Endothelial cell of umbilical vein (primary cell): ENCODE measurements around the gene PRR16. TPM values are rescaled to one million over a fixed set of nuclear protein-coding genes. Genes with fewer than 3 reads are reported as not detected.

Source experiments
- BruUV-seq: library from RNA; stranded (reverse); fragments of 400-500 nt; replicated peaks from 2 replicates; lab custom pipeline; 2021; lab: Mats Ljungman, UMichigan
- CTCF ChIA-PET: fragments of 300-600, 350-600 bp; sonication (Branson Sonifier 250); formaldehyde crosslinking; loops from one replicate; lab custom pipeline; 2021; ENCODE audit warnings: antibody characterized with exemption, inconsistent platforms; lab: Charles Lee
- POLR2A ChIA-PET: fragments of 300-600, 350-600 bp; sonication (Branson Sonifier 250); formaldehyde crosslinking; loops from one replicate; lab custom pipeline; 2021; ENCODE audit warnings: antibody characterized with exemption, inconsistent platforms; lab: Charles Lee
- DNase-seq: peaks from one replicate; pipeline ENCODE4 v3.0.0-alpha.2; 2011; ENCODE audit warnings: low read depth, low spot score
- FAIRE-seq: peaks from 2 replicates; lab custom pipeline; 2011; peaks lifted over from hg19 to GRCh38; lab: Jason Lieb, UNC
- H2AFZ ChIP-seq: 2 replicates; pipeline ENCODE4 v1.6.0; 2012; ENCODE audit warnings: low read depth, low read length, control low read depth, inconsistent platforms
- H3K27ac ChIP-seq: 2 replicates; pipeline ENCODE4 v1.5.1; 2011; ENCODE audit warnings: low read depth, mild to moderate bottlenecking, control low read depth, low read length, moderate library complexity; ENCODE audit not compliant: insufficient read depth
- H3K27me3 ChIP-seq, 2 experiments: 2 replicates each; pipeline versions ENCODE4 v1.6.0 to v1.6.1; 2011; ENCODE audit warnings: low read length in 2 of 2, mixed read lengths in 1 of 2; ENCODE audit not compliant: control insufficient read depth in 2 of 2, insufficient read depth in 2 of 2
- H3K36me3 ChIP-seq, 2 experiments: 2 replicates in 1 of 2; 3 replicates in 1 of 2; pipeline ENCODE4 v1.5.1; 2011; ENCODE audit warnings: low read length in 2 of 2, mild to moderate bottlenecking in 1 of 2, moderate library complexity in 1 of 2; ENCODE audit not compliant: control insufficient read depth in 2 of 2, insufficient read depth in 2 of 2; ENCODE audit errors: extremely low read depth in 1 of 2
- H3K4me1 ChIP-seq: 3 replicates; pipeline ENCODE4 v1.5.1; 2011; ENCODE audit warnings: mild to moderate bottlenecking, low read length; ENCODE audit not compliant: control insufficient read depth, insufficient read depth; ENCODE audit errors: extremely low read depth
- H3K4me2 ChIP-seq: 2 replicates; pipeline ENCODE4 v1.6.1; 2011; ENCODE audit warnings: low read length, control low read depth, mixed read lengths; ENCODE audit not compliant: insufficient read depth
- H3K4me3 ChIP-seq, 3 experiments: fragments of 200-600 bp in 1 of 3; sonication (generic), shearing (Covaris generic) in 1 of 3; replicated peaks in 1 of 3; 2 replicates each; pipeline ENCODE4 v1.5.1; 2011 to 2016; ENCODE audit warnings: control low read depth in 3 of 3, low read length in 3 of 3, mild to moderate bottlenecking in 2 of 3, inconsistent platforms in 1 of 3, low read depth in 1 of 3, moderate library complexity in 1 of 3; ENCODE audit not compliant: insufficient read depth in 1 of 3
- H3K79me2 ChIP-seq: 2 replicates; pipeline ENCODE4 v1.6.0; 2012; ENCODE audit warnings: low read length, inconsistent platforms; ENCODE audit not compliant: control insufficient read depth, insufficient read depth
- H3K9ac ChIP-seq: replicated peaks from 2 replicates; pipeline ENCODE3; 2011; ENCODE audit warnings: low read length, control low read depth; ENCODE audit not compliant: insufficient read depth; ENCODE audit errors: extremely low read depth
- H3K9me1 ChIP-seq: replicated peaks from 3 replicates; pipeline ENCODE4 v1.6.0; 2011; ENCODE audit warnings: mild to moderate bottlenecking, low read length; ENCODE audit not compliant: control insufficient read depth, insufficient read depth; ENCODE audit errors: extremely low read depth
- H3K9me3 ChIP-seq: replicated peaks from 2 replicates; pipeline ENCODE4 v1.5.1; 2012; ENCODE audit warnings: low read length, inconsistent platforms; ENCODE audit not compliant: control insufficient read depth, insufficient read depth
- H4K20me1 ChIP-seq: replicated peaks from 2 replicates; pipeline ENCODE3; 2011; ENCODE audit warnings: mild to moderate bottlenecking, low read length; ENCODE audit not compliant: control insufficient read depth, insufficient read depth; ENCODE audit errors: extremely low read depth
- CTCF ChIP-seq, 2 donors: IDR thresholded peaks; 1 replicate in 1 of 2; 2 replicates in 1 of 2; pipeline ENCODE4 v1.5.1; 2011; ENCODE audit warnings: low read length in 2 of 2, mild to moderate bottlenecking in 2 of 2, moderate library complexity in 2 of 2, control low read depth in 1 of 2, inconsistent platforms in 1 of 2, low read depth in 1 of 2; ENCODE audit not compliant: insufficient read depth in 1 of 2; ENCODE audit errors: extremely low read depth in 1 of 2
- EZH2 ChIP-seq: IDR thresholded peaks from 2 replicates; pipeline ENCODE4 v1.6.1; 2012; ENCODE audit warnings: borderline replicate concordance, low read depth, mild to moderate bottlenecking, moderate library complexity, low read length, inconsistent platforms; ENCODE audit not compliant: severe bottlenecking
- FOS ChIP-seq: IDR thresholded peaks from 2 replicates; pipeline ENCODE4 v1.6.1; 2011; ENCODE audit warnings: mild to moderate bottlenecking, low read length, moderate library complexity, borderline replicate concordance; ENCODE audit not compliant: insufficient read depth
- GATA2 ChIP-seq: IDR thresholded peaks from 2 replicates; pipeline ENCODE4 v1.7.0; 2011; ENCODE audit warnings: low read depth, mild to moderate bottlenecking, moderate library complexity, mixed read lengths, low read length; ENCODE audit not compliant: insufficient read length, insufficient read depth
- JUN ChIP-seq: IDR thresholded peaks from 2 replicates; pipeline ENCODE4 v1.6.1; 2011; ENCODE audit warnings: borderline replicate concordance, low read depth; ENCODE audit not compliant: insufficient read length, insufficient read depth
- MAX ChIP-seq: IDR thresholded peaks from 2 replicates; pipeline ENCODE4 v1.6.1; 2011; ENCODE audit not compliant: insufficient read depth, insufficient read length
- MYC ChIP-seq: IDR thresholded peaks from one replicate; pipeline ENCODE4 v1.6.1; 2011; ENCODE audit warnings: mild to moderate bottlenecking, low read depth, low read length
- POLR2A ChIP-seq: IDR thresholded peaks from 2 replicates; pipeline ENCODE4 v1.6.1; 2012; ENCODE audit warnings: low read depth, mild to moderate bottlenecking, control low read depth, low read length
- POLR2AphosphoS5 ChIP-seq: IDR thresholded peaks from 2 replicates; pipeline ENCODE4 v1.6.1; 2012; ENCODE audit warnings: low read depth, mild to moderate bottlenecking, control low read depth, low read length, moderate library complexity; ENCODE audit not compliant: insufficient read depth
- dilution Hi-C: fragments of 300-500 bp; cut with MboI; formaldehyde crosslinking; loops from one replicate; pipeline ENCODE4 v1.15.0; 2019; ENCODE audit warnings: low sequenced_read_pairs; ENCODE audit not compliant: extremely low pct_ligation_motif_present
- intact Hi-C: fragments of 100-400 bp; cut with micrococcal nuclease; formaldehyde crosslinking; loops from one replicate; pipeline ENCODE4 v1.10.0; 2022
- polyA plus RNA-seq, 4 experiments: library from polyadenylated mRNA; depleted of rRNA in 3 of 4; stranded (reverse) in 3 of 4; unstranded in 1 of 4; fragments of >200 nt; gene quantifications; 2 replicates each; pipeline versions ENCODE4 v1.2.1 to v1.2.3, GENCODE V29; 2011 to 2012; ENCODE audit warnings: missing spikeins in 1 of 4
- total RNA-seq: library from RNA; stranded (reverse); gene quantifications from 2 replicates; pipeline ENCODE4 v1.2.3, GENCODE V29; 2021

Gene PRR16
- total and polyA plus RNA-seq, 2 donors (not counting 3 experiments of a cell fraction or from before 2014, with no cell fraction given), result 0.91 to 1.2 TPM

GRCh38 chr5:120678279-120678678 lies 214.2 kb downstream of the PRR16 start:
- Histone ChIP-seq H3K79me2 (no peaks in the 10 kb centered on the region), H3K9ac (no peak overlapping the region), H3K27ac (no peak overlapping the region), H2AFZ (no peak overlapping the region), H3K9me1 (no peaks in the 10 kb centered on the region), H3K27me3 (no peaks in the 10 kb centered on the region), H3K4me1 (no peaks in the 10 kb centered on the region), H3K4me3 (no peak overlapping the region), H3K9me3 (no peaks in the 10 kb centered on the region), H3K4me2 (no peak overlapping the region), H3K36me3 (no peaks in the 10 kb centered on the region), H4K20me1 (no peaks in the 10 kb centered on the region)
- intact Hi-C loops, result no loop called here
- ChIA-PET CTCF (interaction anchor here (1.0 kb wide), 1 partner anchor 9 kb away, joined by 3 read pairs; no protein-coding TSS in a partner anchor), POLR2A (no interaction called here)
- no peak for TF ChIP-seq CTCF (IDR thresholded peaks at IDR 0.05; ENCODE audit: extremely low read depth in 1 of 2, insufficient read depth in 1 of 2, low read depth in 1 of 2, low read length in 2 of 2)
- TF ChIP-seq GATA2, result no peak
- no peak for TF ChIP-seq MYC
- no peak for TF ChIP-seq EZH2
- TF ChIP-seq MAX, result no peak
- no peak for TF ChIP-seq POLR2AphosphoS5
- no peak for TF ChIP-seq POLR2A
- TF ChIP-seq FOS, result no peak
- TF ChIP-seq JUN, result no peak
- BruUV-seq, result no TSS peak
- DNase-seq (no peak), FAIRE-seq (no peak)
- dilution Hi-C loops, result no loop called here
